Eye (tissue), 1 donor: ENCODE results near the gene URI1.
"Not testable (repeated sequence)": the region's sequence is repeated elsewhere in the genome, so short reads cannot be mapped to it uniquely, and the experiment has no call there.

ENCODE experiments used
- DNase-seq: peaks from one replicate; pipeline ENCODE4 v3.0.0-alpha.2; 2015

The URI1 gene

GRCh38 chr19:29942404-29943261 lies 594 bp downstream of the URI1 start:
- peak; percentile 83 for DNase-seq

GRCh38 chr19:29943615-29944014 lies 1.6 kb downstream of the URI1 start:
- DNase-seq = peak; percentile 4

GRCh38 chr19:29944390-29945012 lies 2.5 kb downstream of the URI1 start:
- no peak for DNase-seq

- DNase-seq = peak; percentile 4
Measured at GRCh38 chr19:29945017-29945416, 3.0 kb downstream of the URI1 start.

- peak; percentile 16 for DNase-seq
Measured at GRCh38 chr19:29945433-29945832, 3.4 kb downstream of the URI1 start.

- DNase-seq = no peak
Measured at GRCh38 chr19:29946645-29947044, 4.6 kb downstream of the URI1 start.

- no peak for DNase-seq
Measured at GRCh38 chr19:29947871-29948270, 5.8 kb downstream of the URI1 start.

GRCh38 chr19:29948759-29949470 lies 6.9 kb downstream of the URI1 start:
- DNase-seq = not testable (repeated sequence)

- DNase-seq = no peak
Measured at GRCh38 chr19:29952177-29952576, 10.1 kb downstream of the URI1 start.

- DNase-seq = no peak
Measured at GRCh38 chr19:29952646-29953045, 10.6 kb downstream of the URI1 start.

GRCh38 chr19:29953352-29954247 lies 11.6 kb downstream of the URI1 start:
- DNase-seq = no peak

- DNase-seq = no peak
Measured at GRCh38 chr19:29956855-29957254, 14.8 kb downstream of the URI1 start.

- DNase-seq = no peak
Measured at GRCh38 chr19:29961311-29961710, 19.3 kb downstream of the URI1 start.

- DNase-seq = no peak
Measured at GRCh38 chr19:29962793-29963192, 20.8 kb downstream of the URI1 start.

GRCh38 chr19:29963576-29963975 lies 21.5 kb downstream of the URI1 start:
- no peak for DNase-seq

GRCh38 chr19:29964171-29964570 lies 22.1 kb downstream of the URI1 start:
- no peak for DNase-seq

GRCh38 chr19:29965492-29965891 lies 23.5 kb downstream of the URI1 start:
- no peak for DNase-seq

- not testable (repeated sequence) for DNase-seq
Measured at GRCh38 chr19:29966142-29966541, 24.1 kb downstream of the URI1 start.

- DNase-seq = no peak
Measured at GRCh38 chr19:29966588-29967249, 24.7 kb downstream of the URI1 start.

- peak; percentile 19 for DNase-seq
Measured at GRCh38 chr19:29967623-29968022, 25.6 kb downstream of the URI1 start.

GRCh38 chr19:29969891-29970290 lies 27.9 kb downstream of the URI1 start:
- DNase-seq = no peak

GRCh38 chr19:29971002-29971401 lies 29.0 kb downstream of the URI1 start:
- DNase-seq = no peak
